ENCODE results near the gene CACNA1B. TPM values are rescaled to one million over a fixed set of nuclear protein-coding genes. Genes with fewer than 3 reads are reported as not detected.

Gene CACNA1B
- total and polyA plus RNA-seq, 9 of the 15 experiments (the other 6 are each of a cell fraction or from before 2014, with no cell fraction given), result 0.01 to 0.04 TPM; not detected in 7

DNA sequence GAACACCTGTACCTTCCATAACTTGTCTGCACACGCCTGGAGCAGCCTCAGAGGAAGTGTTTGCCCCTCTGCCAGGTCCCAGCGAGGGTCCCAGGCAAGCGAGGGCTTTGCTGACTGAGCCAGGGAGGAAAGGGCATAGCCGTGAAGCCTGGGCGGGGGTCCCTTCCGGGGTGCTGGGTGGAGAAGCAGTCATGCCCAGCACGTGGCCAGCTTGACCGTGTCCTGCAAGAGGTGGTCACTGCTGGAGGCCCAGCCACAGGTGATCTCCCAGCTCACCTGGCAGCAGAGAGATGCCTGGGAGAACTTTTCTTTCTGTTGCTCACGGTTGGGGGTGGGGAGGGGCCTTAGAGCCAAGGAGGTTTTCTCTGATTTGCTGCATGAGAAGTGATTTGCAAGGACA, 195.3 kb downstream of the CACNA1B start:
- WGBS (ENCODE audit: insufficient coverage, low coverage, missing lambda C conversion rate), result 0% methylated on average over 9 of the region's 9 CpGs

More for the DNA sequence above, 195.3 kb downstream of the CACNA1B start:
- Histone ChIP-seq H3K4me3 (no peak overlapping the region), H3K9ac (ENCODE audit: insufficient read depth in 1 of 2, low read depth in 2 of 2, low read length in 2 of 2) (no peak overlapping the region), H3K4me1 (replicated peaks in 1 of 2; ENCODE audit: control insufficient read depth in 2 of 2, insufficient read depth in 2 of 2, low read length in 2 of 2) (peaks cover 0 to 3% of the 10 kb centered on the region in 2 experiments; a peak in 1 of 5 replicates), H3K9me3 (replicated peaks; ENCODE audit: control insufficient read depth, insufficient read depth, low read depth, low read length) (no peaks in the 10 kb centered on the region), H3K9me1 (ENCODE audit: control insufficient read depth, insufficient read depth, low read length) (no peaks in the 10 kb centered on the region), H3K27me3 (ENCODE audit: control insufficient read depth in 2 of 2, insufficient read depth in 2 of 2, low read length in 2 of 2) (peaks cover 24 to 89% of the 10 kb centered on the region in 2 experiments), H2AFZ (ENCODE audit: low read depth, low read length) (no peak overlapping the region), H3K4me2 (ENCODE audit: insufficient read depth, low read length) (no peak overlapping the region), H3K36me3 (ENCODE audit: control insufficient read depth, insufficient read depth, low read length) (no peaks in the 10 kb centered on the region), H3K79me2 (ENCODE audit: control insufficient read depth, insufficient read depth, low read length) (no peaks in the 10 kb centered on the region), H3K27ac (ENCODE audit: extremely low read depth, low read depth, low read length) (no peak overlapping the region), H4K20me1 (replicated peaks; ENCODE audit: control insufficient read depth, insufficient read depth, low read length) (0 out of 2 replicates have a peak, but pooled peaks cover 4% of the 10 kb centered on the region)
- no peak for DNase-seq (ENCODE audit: extremely low read depth in 1 of 4, low spot score in 3 of 4)
- in situ Hi-C loops (cut with MboI) (no loop called here), intact Hi-C loops (cut with micrococcal nuclease) (no loop called here)
- FAIRE-seq, result no peak
- ChIA-PET POLR2A (no interaction called here), CTCF (ENCODE audit: low intra/inter-chr PET ratio) (no interaction called here)
- ATAC-seq, result no peak
- no TSS peak for BruUV-seq (replicated peaks)
- TF ChIP-seq SLC30A9 (CRISPR knock-in tag; IDR thresholded peaks at IDR 0.05), result no peak
- TF ChIP-seq LARP7 (IDR thresholded peaks at IDR 0.05), result no peak
- TF ChIP-seq CBX2 (IDR thresholded peaks at IDR 0.05; ENCODE audit: insufficient read depth, low read length, poor library complexity, severe bottlenecking), result no peak
- no peak for TF ChIP-seq TCF7L2 (IDR thresholded peaks at IDR 0.05; ENCODE audit: low read depth, low read length)
- TF ChIP-seq MAFF (IDR thresholded peaks at IDR 0.05; ENCODE audit: low read length), result no peak
- TF ChIP-seq TCFL5 (CRISPR knock-in tag; conservative IDR thresholded peaks at IDR 0.05), result no peak
- no peak for TF ChIP-seq ZZZ3 (IDR thresholded peaks at IDR 0.05)
- TF ChIP-seq, protein P1, sequence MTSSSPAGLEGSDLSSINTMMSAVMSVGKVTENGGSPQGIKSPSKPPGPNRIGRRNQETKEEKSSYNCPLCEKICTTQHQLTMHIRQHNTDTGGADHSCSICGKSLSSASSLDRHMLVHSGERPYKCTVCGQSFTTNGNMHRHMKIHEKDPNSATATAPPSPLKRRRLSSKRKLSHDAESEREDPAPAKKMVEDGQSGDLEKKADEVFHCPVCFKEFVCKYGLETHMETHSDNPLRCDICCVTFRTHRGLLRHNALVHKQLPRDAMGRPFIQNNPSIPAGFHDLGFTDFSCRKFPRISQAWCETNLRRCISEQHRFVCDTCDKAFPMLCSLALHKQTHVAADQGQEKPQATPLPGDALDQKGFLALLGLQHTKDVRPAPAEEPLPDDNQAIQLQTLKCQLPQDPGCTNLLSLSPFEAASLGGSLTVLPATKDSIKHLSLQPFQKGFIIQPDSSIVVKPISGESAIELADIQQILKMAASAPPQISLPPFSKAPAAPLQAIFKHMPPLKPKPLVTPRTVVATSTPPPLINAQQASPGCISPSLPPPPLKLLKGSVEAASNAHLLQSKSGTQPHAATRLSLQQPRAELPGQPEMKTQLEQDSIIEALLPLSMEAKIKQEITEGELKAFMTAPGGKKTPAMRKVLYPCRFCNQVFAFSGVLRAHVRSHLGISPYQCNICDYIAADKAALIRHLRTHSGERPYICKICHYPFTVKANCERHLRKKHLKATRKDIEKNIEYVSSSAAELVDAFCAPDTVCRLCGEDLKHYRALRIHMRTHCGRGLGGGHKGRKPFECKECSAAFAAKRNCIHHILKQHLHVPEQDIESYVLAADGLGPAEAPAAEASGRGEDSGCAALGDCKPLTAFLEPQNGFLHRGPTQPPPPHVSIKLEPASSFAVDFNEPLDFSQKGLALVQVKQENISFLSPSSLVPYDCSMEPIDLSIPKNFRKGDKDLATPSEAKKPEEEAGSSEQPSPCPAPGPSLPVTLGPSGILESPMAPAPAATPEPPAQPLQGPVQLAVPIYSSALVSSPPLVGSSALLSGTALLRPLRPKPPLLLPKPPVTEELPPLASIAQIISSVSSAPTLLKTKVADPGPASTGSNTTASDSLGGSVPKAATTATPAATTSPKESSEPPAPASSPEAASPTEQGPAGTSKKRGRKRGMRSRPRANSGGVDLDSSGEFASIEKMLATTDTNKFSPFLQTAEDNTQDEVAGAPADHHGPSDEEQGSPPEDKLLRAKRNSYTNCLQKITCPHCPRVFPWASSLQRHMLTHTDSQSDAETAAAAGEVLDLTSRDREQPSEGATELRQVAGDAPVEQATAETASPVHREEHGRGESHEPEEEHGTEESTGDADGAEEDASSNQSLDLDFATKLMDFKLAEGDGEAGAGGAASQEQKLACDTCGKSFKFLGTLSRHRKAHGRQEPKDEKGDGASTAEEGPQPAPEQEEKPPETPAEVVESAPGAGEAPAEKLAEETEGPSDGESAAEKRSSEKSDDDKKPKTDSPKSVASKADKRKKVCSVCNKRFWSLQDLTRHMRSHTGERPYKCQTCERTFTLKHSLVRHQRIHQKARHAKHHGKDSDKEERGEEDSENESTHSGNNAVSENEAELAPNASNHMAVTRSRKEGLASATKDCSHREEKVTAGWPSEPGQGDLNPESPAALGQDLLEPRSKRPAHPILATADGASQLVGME (CRISPR knock-in tag; IDR thresholded peaks at IDR 0.05), result no peak
- TF ChIP-seq NFIX (CRISPR knock-in tag; IDR thresholded peaks at IDR 0.05; ENCODE audit: low read depth), result no peak
- TF ChIP-seq DDX20 (tag; IDR thresholded peaks at IDR 0.05; ENCODE audit: low read depth), result no peak
